ENCODE data around the gene CHST5. TPM values are rescaled to one million over a fixed set of nuclear protein-coding genes. Genes with fewer than 3 reads are reported as not detected.

CHST5 gene
- total and polyA plus RNA-seq, 2 of the 8 experiments (the other 6 are each of a cell fraction or from before 2014, with no cell fraction given) = 0.13 to 0.23 TPM

DNA sequence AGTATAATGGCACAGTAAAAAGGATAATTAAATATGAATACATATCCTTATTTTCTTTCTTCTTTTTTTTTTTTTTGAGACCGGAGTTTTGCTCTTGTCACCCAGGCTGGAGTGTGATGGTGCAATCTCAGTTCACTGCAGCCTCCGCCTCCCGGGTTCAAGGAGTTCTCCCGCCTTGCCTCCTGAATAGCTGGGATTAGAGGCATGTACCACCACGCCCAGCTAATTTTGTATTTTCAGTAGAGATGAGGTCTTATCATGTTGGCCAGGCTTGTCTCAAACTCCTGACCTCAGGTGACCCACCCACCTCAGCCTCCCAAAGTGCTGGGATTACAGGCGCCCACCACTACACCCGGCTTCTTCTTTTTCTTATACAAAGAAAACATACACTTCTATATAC lies 42.3 kb upstream of the CHST5 start:
- H3K9ac ChIP-seq (replicated peaks in 1 of 4; ENCODE audit: extremely low read depth in 1 of 4, low read depth in 3 of 4, low read length in 3 of 4) = no peak overlapping the region
- no peak overlapping the region for H3K18ac ChIP-seq (ENCODE audit: extremely low read depth, low read length)
- no peak overlapping the region for H4K8ac ChIP-seq (ENCODE audit: extremely low read depth, insufficient read depth, low read length)
- H3K23me2 ChIP-seq (ENCODE audit: low read depth, low read length) = no peaks in the 10 kb centered on the region
- no peaks in the 10 kb centered on the region for H3K27me3 ChIP-seq (replicated peaks in 1 of 4; ENCODE audit: control insufficient read depth in 3 of 4, extremely low read depth in 1 of 4, insufficient read depth in 3 of 4, low read length in 3 of 4)
- H3K27ac ChIP-seq (ENCODE audit: low read depth, low read length) = no peak overlapping the region
- no peak overlapping the region for H4K91ac ChIP-seq (replicated peaks; ENCODE audit: insufficient read length, low read length)
- CTCF ChIA-PET (ENCODE audit: partially characterized antibody) = interaction anchor here (1.2 kb wide), 1 partner anchor 113 kb away, joined by 3 read pairs; the partner anchor contains the start of gene TMEM170A
- no peak overlapping the region for H3K4me2 ChIP-seq (ENCODE audit: insufficient read depth in 1 of 2, low read depth in 2 of 2, low read length in 2 of 2)
- H3K56ac ChIP-seq (replicated peaks; ENCODE audit: insufficient read length, low read depth, low read length) = no peak overlapping the region
- H3K36me3 ChIP-seq (ENCODE audit: control insufficient read depth in 2 of 4, insufficient read depth in 4 of 4, low read length in 3 of 4) = peaks cover 2 to 38% (median 25%) of the 10 kb centered on the region in 4 experiments; a peak in 7 of 8 replicates
- H3K4ac ChIP-seq (replicated peaks; ENCODE audit: insufficient read length, low read depth, low read length) = no peak overlapping the region
- 88% methylated on average over 7 of the region's 7 CpGs; no CpG with 5 or more reads in 1 of the 2 experiments for WGBS, 2 experiments (ENCODE audit: extremely low coverage in 1 of 2, insufficient coverage in 1 of 2, insufficient read length in 1 of 2, insufficient replicate concordance in 2 of 2, low coverage in 1 of 2, low lambda C conversion rate in 2 of 2, missing lambda C conversion rate in 1 of 2)
- no peak overlapping the region for H2AFZ ChIP-seq (ENCODE audit: low read length)
- peaks cover 0 to 3% of the 10 kb centered on the region in 2 experiments for H4K20me1 ChIP-seq (replicated peaks in 1 of 2; ENCODE audit: control insufficient read depth in 1 of 2, insufficient read depth in 2 of 2, low read length in 2 of 2)
- H2BK120ac ChIP-seq (replicated peaks; ENCODE audit: low read depth, low read length) = no peak overlapping the region
- H3K4me3 ChIP-seq (ENCODE audit: extremely low read depth in 1 of 4, insufficient read depth in 2 of 4, low read depth in 3 of 4, low read length in 4 of 4) = no peak overlapping the region
- H3K14ac ChIP-seq (ENCODE audit: insufficient read length) = no peak overlapping the region
- no peak overlapping the region for H2AK5ac ChIP-seq (ENCODE audit: low read depth, low read length)
- H3K23ac ChIP-seq (ENCODE audit: insufficient read length) = no peak overlapping the region
- POLR2A ChIA-PET (ENCODE audit: partially characterized antibody) = interaction anchor here (1.4 to 1.8 kb wide), 2 partner anchors 9 to 16 kb away, joined by 3 read pairs; no protein-coding TSS in a partner anchor
- no peak overlapping the region for H2BK12ac ChIP-seq (ENCODE audit: low read depth, low read length)
- FAIRE-seq (no peak), DNase-seq (ENCODE audit: low read depth in 1 of 2, low spot score in 2 of 2) (no peak)
- H3K79me1 ChIP-seq (ENCODE audit: low read depth, low read length) = peaks cover 3% of the 10 kb centered on the region; the same call in 1 of the 2 replicates
- no peak overlapping the region for H2BK15ac ChIP-seq (ENCODE audit: low read length)
- no peaks in the 10 kb centered on the region for H3K79me2 ChIP-seq (ENCODE audit: control insufficient read depth in 1 of 2, insufficient read depth in 2 of 2, low read length in 2 of 2)
- no peak overlapping the region for H2BK20ac ChIP-seq (ENCODE audit: low read length)
- no peak overlapping the region for H2BK5ac ChIP-seq (ENCODE audit: low read depth, low read length)
- H4K5ac ChIP-seq (ENCODE audit: insufficient read length, low read depth, low read length) = no peak overlapping the region
- no peaks in the 10 kb centered on the region for H3K9me3 ChIP-seq (ENCODE audit: insufficient read depth in 2 of 2, low read depth in 1 of 2, low read length in 1 of 2)
- peaks cover 0 to 12% (median 2%) of the 10 kb centered on the region in 4 experiments; a peak in 3 of 7 replicates for H3K4me1 ChIP-seq (replicated peaks in 1 of 4; ENCODE audit: control insufficient read depth in 3 of 4, insufficient read depth in 4 of 4, low read length in 3 of 4)
- TF ChIP-seq SP1 (IDR thresholded peaks at IDR 0.05; ENCODE audit: low read depth, low read length) (no peak), ZNF274 (IDR thresholded peaks at IDR 0.05; ENCODE audit: borderline replicate concordance, extremely low read depth, low read length) (no peak), SRF (IDR thresholded peaks at IDR 0.05; ENCODE audit: low read depth, low read length) (no peak), RAD21 (IDR thresholded peaks at IDR 0.05 in 1 of 2, conservative IDR thresholded peaks at IDR 0.05 in 1 of 2; ENCODE audit: low read depth in 2 of 2, low read length in 2 of 2) (no peak), NRF1 (IDR thresholded peaks at IDR 0.05; ENCODE audit: low read depth, low read length) (no peak), CTBP2 (IDR thresholded peaks at IDR 0.05; ENCODE audit: borderline replicate concordance, insufficient read depth, insufficient read length, low read length) (no peak), RNF2 (IDR thresholded peaks at IDR 0.05; ENCODE audit: borderline replicate concordance, low read depth, low read length, missing control alignments, poor library complexity, severe bottlenecking) (no peak), SP4 (IDR thresholded peaks at IDR 0.05; ENCODE audit: low read length) (no peak), JUN (IDR thresholded peaks at IDR 0.05; ENCODE audit: low read depth, low read length) (no peak), NANOG (IDR thresholded peaks at IDR 0.05; ENCODE audit: insufficient read depth, low read depth, low read length, poor library complexity, severe bottlenecking) (no peak), MAFK (IDR thresholded peaks at IDR 0.05; ENCODE audit: low read depth, low read length) (no peak), SAP30 (IDR thresholded peaks at IDR 0.05; ENCODE audit: insufficient read depth, insufficient replicate concordance, low read length) (no peak), POLR2AphosphoS5 (IDR thresholded peaks at IDR 0.05; ENCODE audit: low read depth, low read length) (no peak), SIX5 (IDR thresholded peaks at IDR 0.05; ENCODE audit: low read depth, low read length) (no peak)

Data from H1 (cell line).